Mammary epithelial cell (primary cell): ENCODE data around the gene VIM.

ENCODE experiments used
- EZH2 ChIP-seq: IDR thresholded peaks from 2 replicates; pipeline ENCODE4 v1.6.1; 2012; ENCODE audit warnings: low read length, inconsistent platforms, borderline replicate concordance
- TF ChIP-seq, protein P1 (sequence below), 2 donors: IDR thresholded peaks in 1 of 2; conservative IDR thresholded peaks in 1 of 2; 2 replicates each; pipeline ENCODE4 v1.5.1; 2011 to 2012; ENCODE audit warnings: inconsistent platforms in 2 of 2, low read length in 2 of 2, mild to moderate bottlenecking in 2 of 2, control low read depth in 1 of 2, low read depth in 1 of 2; ENCODE audit not compliant: insufficient read depth in 1 of 2; ENCODE audit errors: extremely low read depth in 1 of 2

GRCh38 chr10:17222329-17222728 lies 5.7 kb upstream of the VIM start:
- TF ChIP-seq, protein P1, sequence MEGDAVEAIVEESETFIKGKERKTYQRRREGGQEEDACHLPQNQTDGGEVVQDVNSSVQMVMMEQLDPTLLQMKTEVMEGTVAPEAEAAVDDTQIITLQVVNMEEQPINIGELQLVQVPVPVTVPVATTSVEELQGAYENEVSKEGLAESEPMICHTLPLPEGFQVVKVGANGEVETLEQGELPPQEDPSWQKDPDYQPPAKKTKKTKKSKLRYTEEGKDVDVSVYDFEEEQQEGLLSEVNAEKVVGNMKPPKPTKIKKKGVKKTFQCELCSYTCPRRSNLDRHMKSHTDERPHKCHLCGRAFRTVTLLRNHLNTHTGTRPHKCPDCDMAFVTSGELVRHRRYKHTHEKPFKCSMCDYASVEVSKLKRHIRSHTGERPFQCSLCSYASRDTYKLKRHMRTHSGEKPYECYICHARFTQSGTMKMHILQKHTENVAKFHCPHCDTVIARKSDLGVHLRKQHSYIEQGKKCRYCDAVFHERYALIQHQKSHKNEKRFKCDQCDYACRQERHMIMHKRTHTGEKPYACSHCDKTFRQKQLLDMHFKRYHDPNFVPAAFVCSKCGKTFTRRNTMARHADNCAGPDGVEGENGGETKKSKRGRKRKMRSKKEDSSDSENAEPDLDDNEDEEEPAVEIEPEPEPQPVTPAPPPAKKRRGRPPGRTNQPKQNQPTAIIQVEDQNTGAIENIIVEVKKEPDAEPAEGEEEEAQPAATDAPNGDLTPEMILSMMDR (conservative IDR thresholded peaks at IDR 0.05 in 1 of 2, IDR thresholded peaks at IDR 0.05 in 1 of 2; ENCODE audit: extremely low read depth in 1 of 2, insufficient read depth in 1 of 2, low read depth in 1 of 2, low read length in 2 of 2), result no peak
- TF ChIP-seq EZH2, result no peak
